Endothelial cell (in vitro differentiated cells): ENCODE data around the gene ATP6V1E1. TPM values are rescaled to one million over a fixed set of nuclear protein-coding genes. Genes with fewer than 3 reads are reported as not detected.

Source experiments
- DNase-seq: peaks from one replicate; pipeline ENCODE4 v3.0.0; 2021; ENCODE audit warnings: low spot score
- H3K27ac Mint-ChIP-seq: one replicate; pipeline ENCODE4 v1.8.0; 2021; ENCODE audit warnings: mixed read lengths, inconsistent platforms; ENCODE audit not compliant: unreplicated experiment
- H3K27me3 Mint-ChIP-seq: one replicate; pipeline ENCODE4 v1.8.0; 2021; ENCODE audit warnings: mild to moderate bottlenecking, moderate library complexity, mixed read lengths, inconsistent platforms; ENCODE audit not compliant: unreplicated experiment
- H3K36me3 Mint-ChIP-seq: one replicate; pipeline ENCODE4 v1.8.0; 2021; ENCODE audit warnings: mild to moderate bottlenecking, low read depth, mixed read lengths, inconsistent platforms; ENCODE audit not compliant: unreplicated experiment
- H3K4me1 Mint-ChIP-seq: one replicate; pipeline ENCODE4 v1.8.0; 2021; ENCODE audit warnings: mild to moderate bottlenecking, mixed read lengths, inconsistent platforms; ENCODE audit not compliant: unreplicated experiment
- H3K4me3 Mint-ChIP-seq: one replicate; pipeline ENCODE4 v1.8.0; 2021; ENCODE audit warnings: mild to moderate bottlenecking, mixed read lengths, inconsistent platforms; ENCODE audit not compliant: unreplicated experiment
- H3K9me3 Mint-ChIP-seq: one replicate; pipeline ENCODE4 v1.8.0; 2021; ENCODE audit warnings: mixed read lengths, inconsistent platforms; ENCODE audit not compliant: unreplicated experiment
- total RNA-seq: library from RNA; stranded (reverse); fragmentation: NEBNext Ultra II Directional; extraction: Animal tissue kit (Norgen Biotek cat#: 25700); gene quantifications from one replicate; pipeline ENCODE4 v1.2.1, GENCODE V29; 2021; ENCODE audit not compliant: unreplicated experiment
- TF ChIP-seq, protein P1 (sequence below): fragments of 200-600 bp; sonication (generic); IDR thresholded peaks from one replicate; pipeline ENCODE4 v1.5.0; 2021; ENCODE audit warnings: antibody characterized with exemption; ENCODE audit not compliant: unreplicated experiment

ATP6V1E1 gene
- total RNA-seq, 1 donor from 2014 or later: 80.4 TPM

DNA sequence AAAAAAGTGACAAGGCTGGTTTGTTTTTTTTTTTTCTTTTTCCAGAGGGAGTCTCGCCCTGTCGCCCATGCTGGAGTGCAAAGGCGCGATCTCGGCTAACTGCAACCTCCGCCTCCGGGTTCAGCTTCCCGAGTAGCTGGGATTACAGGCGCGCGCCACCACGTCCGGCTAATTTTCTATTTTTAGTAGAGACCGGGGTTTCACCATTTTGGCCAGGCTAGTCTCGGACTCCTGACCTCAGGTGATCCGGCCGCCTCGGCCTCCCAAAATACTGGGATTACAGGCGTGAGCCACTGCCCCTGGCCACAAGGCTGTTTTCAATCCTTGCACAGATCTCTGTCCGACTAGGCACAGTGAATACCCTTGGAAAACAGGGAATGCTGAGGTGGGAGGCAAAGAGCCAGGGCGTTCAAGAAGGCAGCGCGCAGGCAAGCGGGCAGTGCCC is 566 bp downstream of the ATP6V1E1 start:
- DNase-seq: no peak
- peak overlapping the region; percentile 99 for H3K27ac Mint-ChIP-seq

GRCh38 chr22:17613280-17613679 is 15.3 kb downstream of the ATP6V1E1 start:
- Mint-ChIP-seq H3K9me3 (no peaks in the 10 kb centered on the region), H3K4me1 (no peaks in the 10 kb centered on the region), H3K36me3 (peaks cover 11% of the 10 kb centered on the region), H3K27ac (no peak overlapping the region), H3K27me3 (no peaks in the 10 kb centered on the region), H3K4me3 (no peak overlapping the region)
- TF ChIP-seq, protein P1, sequence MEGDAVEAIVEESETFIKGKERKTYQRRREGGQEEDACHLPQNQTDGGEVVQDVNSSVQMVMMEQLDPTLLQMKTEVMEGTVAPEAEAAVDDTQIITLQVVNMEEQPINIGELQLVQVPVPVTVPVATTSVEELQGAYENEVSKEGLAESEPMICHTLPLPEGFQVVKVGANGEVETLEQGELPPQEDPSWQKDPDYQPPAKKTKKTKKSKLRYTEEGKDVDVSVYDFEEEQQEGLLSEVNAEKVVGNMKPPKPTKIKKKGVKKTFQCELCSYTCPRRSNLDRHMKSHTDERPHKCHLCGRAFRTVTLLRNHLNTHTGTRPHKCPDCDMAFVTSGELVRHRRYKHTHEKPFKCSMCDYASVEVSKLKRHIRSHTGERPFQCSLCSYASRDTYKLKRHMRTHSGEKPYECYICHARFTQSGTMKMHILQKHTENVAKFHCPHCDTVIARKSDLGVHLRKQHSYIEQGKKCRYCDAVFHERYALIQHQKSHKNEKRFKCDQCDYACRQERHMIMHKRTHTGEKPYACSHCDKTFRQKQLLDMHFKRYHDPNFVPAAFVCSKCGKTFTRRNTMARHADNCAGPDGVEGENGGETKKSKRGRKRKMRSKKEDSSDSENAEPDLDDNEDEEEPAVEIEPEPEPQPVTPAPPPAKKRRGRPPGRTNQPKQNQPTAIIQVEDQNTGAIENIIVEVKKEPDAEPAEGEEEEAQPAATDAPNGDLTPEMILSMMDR: no peak
- DNase-seq: no peak

More for the DNA sequence above, 566 bp downstream of the ATP6V1E1 start:
- TF ChIP-seq, protein P1: no peak
- Mint-ChIP-seq H3K36me3 (no peaks in the 10 kb centered on the region), H3K9me3 (no peaks in the 10 kb centered on the region), H3K27me3 (peaks cover 10% of the 10 kb centered on the region), H3K4me1 (peaks cover 9% of the 10 kb centered on the region), H3K4me3 (peak overlapping the region; percentile 99)

DNA sequence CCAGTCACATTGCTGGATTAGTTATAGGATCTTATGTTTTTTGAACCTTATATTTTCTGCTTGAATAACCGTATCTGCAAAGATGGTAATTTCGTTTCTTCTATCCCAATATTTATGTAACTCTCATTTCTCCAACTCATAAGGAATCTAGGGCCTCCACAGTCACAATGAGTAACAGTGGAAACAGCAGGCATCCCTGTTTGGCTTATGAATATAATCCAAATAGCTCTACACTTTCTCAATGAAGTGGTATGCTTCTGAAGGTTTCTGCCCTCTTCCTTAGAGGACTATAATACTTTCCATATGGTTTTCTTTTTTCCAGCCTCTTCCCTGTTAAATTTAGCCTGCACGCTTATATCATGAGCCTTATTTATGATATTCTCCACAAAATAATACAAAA is 16.5 kb downstream of the ATP6V1E1 start:
- Mint-ChIP-seq H3K9me3 (no peaks in the 10 kb centered on the region), H3K27ac (no peak overlapping the region), H3K36me3 (peaks cover 11% of the 10 kb centered on the region), H3K4me3 (no peak overlapping the region), H3K27me3 (no peaks in the 10 kb centered on the region), H3K4me1 (no peaks in the 10 kb centered on the region)
- TF ChIP-seq, protein P1: no peak
- DNase-seq: no peak

DNA sequence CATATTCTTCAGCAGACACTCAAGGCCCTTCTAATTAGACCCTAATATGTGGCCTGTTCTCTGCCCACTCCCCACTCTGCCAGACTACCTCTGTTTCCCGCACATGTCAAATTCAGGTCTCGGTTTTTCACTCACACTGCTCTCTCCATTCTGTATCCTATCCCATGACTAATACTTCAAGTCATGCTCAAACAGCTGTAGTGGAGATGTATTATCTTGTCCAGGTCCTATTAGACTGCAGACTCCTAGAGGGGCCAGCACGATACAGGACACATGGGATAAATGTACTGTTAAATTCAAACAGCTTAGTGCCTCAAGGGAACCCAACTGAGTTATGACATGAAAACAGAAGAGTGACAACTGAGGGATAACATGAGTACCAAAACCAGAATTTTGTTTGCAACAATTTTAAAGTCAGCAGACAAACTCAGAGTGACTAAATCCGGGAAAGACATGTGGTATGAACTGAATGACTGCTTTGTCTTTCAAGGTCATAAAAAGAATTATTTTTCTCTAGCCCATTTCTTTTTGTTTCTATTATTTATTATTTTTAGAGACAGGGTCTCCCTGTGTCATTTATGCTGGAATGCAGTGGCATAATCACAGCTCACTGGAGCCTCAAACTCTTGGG is 20.5 kb downstream of the ATP6V1E1 start:
- Mint-ChIP-seq H3K4me1 (no peaks in the 10 kb centered on the region), H3K9me3 (no peaks in the 10 kb centered on the region), H3K36me3 (peaks cover 11% of the 10 kb centered on the region), H3K4me3 (no peak overlapping the region), H3K27ac (no peak overlapping the region), H3K27me3 (no peaks in the 10 kb centered on the region)
- TF ChIP-seq, protein P1: no peak
- DNase-seq: no peak

- H3K4me3 Mint-ChIP-seq: no peak overlapping the region
- H3K4me1 Mint-ChIP-seq: no peaks in the 10 kb centered on the region
- H3K36me3 Mint-ChIP-seq: peaks cover 3% of the 10 kb centered on the region
- DNase-seq: no peak
- H3K27me3 Mint-ChIP-seq: no peaks in the 10 kb centered on the region
- TF ChIP-seq, protein P1: no peak
- H3K9me3 Mint-ChIP-seq: no peaks in the 10 kb centered on the region
- no peak overlapping the region for H3K27ac Mint-ChIP-seq
These were observed 22.1 kb downstream of the ATP6V1E1 start for GRCh38 chr22:17606496-17606895.
